K562 (cell line): Measurements from ENCODE around the gene BMP6. TPM values are rescaled to one million over a fixed set of nuclear protein-coding genes. Genes with fewer than 3 reads are reported as not detected.

Experiments used
- CCAR2 ChIP-seq: fragments of 200-400 bp; formaldehyde crosslinking; IDR thresholded peaks from 2 replicates; pipeline ENCODE4 v1.6.1; 2017; ENCODE audit warnings: mild to moderate bottlenecking, low read depth, low read length
- CEBPZ ChIP-seq: fragments of 150-350 bp; IDR thresholded peaks from 2 replicates; pipeline ENCODE4 v1.6.1; 2014; ENCODE audit warnings: low read depth, mild to moderate bottlenecking, low read length, borderline replicate concordance
- CREB5 ChIP-seq: fragments of 250-450 bp; sonication (Bioruptor Pico); IDR thresholded peaks from 2 replicates; pipeline ENCODE4 v1.5.0; 2020; ENCODE audit warnings: mild to moderate bottlenecking
- CREM ChIP-seq: IDR thresholded peaks from 2 replicates; pipeline ENCODE4 v1.6.1; 2014; ENCODE audit warnings: antibody characterized with exemption, low read depth
- FOSL1 ChIP-seq: fragments of 200-800 bp; sonication (Bioruptor generic); conservative IDR thresholded peaks from 2 replicates; pipeline ENCODE4 v1.6.1; 2016; ENCODE audit warnings: missing genetic modification characterization, missing compliant biosample characterization
- HDAC2 ChIP-seq: fragments of 450-650 bp; IDR thresholded peaks from 2 replicates; pipeline ENCODE4 v1.6.1; 2016; ENCODE audit warnings: mild to moderate bottlenecking
- HSF4 ChIP-seq: fragments of 250-450 bp; sonication (Bioruptor Pico); IDR thresholded peaks from 2 replicates; pipeline ENCODE4 v2.1.2; 2022; ENCODE audit warnings: mild to moderate bottlenecking, moderate library complexity, borderline replicate concordance
- ID3 ChIP-seq, 2 experiments: fragments of 250-450 bp in 1 of 2; fragments of 450-650 bp in 1 of 2; sonication (Bioruptor Pico) in 1 of 2; IDR thresholded peaks; 2 replicates each; pipeline versions ENCODE4 v1.6.1 to v1.8.0; 2016 to 2021; ENCODE audit warnings: mild to moderate bottlenecking in 2 of 2, moderate library complexity in 2 of 2, missing compliant biosample characterization in 1 of 2, missing genetic modification characterization in 1 of 2
- JUND ChIP-seq, 2 experiments: IDR thresholded peaks; 2 replicates in 1 of 2; 3 replicates in 1 of 2; pipeline ENCODE4 v1.6.1; 2011; ENCODE audit warnings: borderline replicate concordance in 2 of 2, low read depth in 2 of 2, low read length in 2 of 2, improper control_type of control experiment in 1 of 2, missing biosample characterization in 1 of 2, missing genetic modification characterization in 1 of 2, missing genetic modification reagents in 1 of 2
- NFE2L1 ChIP-seq: fragments of 450-650 bp; IDR thresholded peaks from 2 replicates; pipeline ENCODE4 v1.6.1; 2016; ENCODE audit warnings: missing genetic modification characterization, low read depth, mild to moderate bottlenecking, missing compliant biosample characterization, moderate library complexity, borderline replicate concordance
- PHB ChIP-seq: fragments of 250-450 bp; sonication (Bioruptor Pico); IDR thresholded peaks from 2 replicates; pipeline ENCODE4 v1.5.0; 2021
- SRSF1 ChIP-seq: fragments of 200-400 bp; formaldehyde crosslinking; IDR thresholded peaks from 2 replicates; pipeline ENCODE4 v1.6.1; 2017; ENCODE audit warnings: mild to moderate bottlenecking, low read depth, low read length, moderate library complexity
- U2AF2 ChIP-seq: fragments of 200-400 bp; formaldehyde crosslinking; optimal IDR thresholded peaks from 2 replicates; pipeline ENCODE3; 2017; ENCODE audit warnings: low read depth, mild to moderate bottlenecking, low read length
- ZNF3 ChIP-seq: fragments of 250-450 bp; sonication (Bioruptor Pico); IDR thresholded peaks from 2 replicates; pipeline ENCODE4 v1.5.0; 2021; ENCODE audit warnings: mild to moderate bottlenecking, moderate library complexity
- polyA plus RNA-seq, 8 experiments: library from polyadenylated mRNA; depleted of rRNA in 4 of 8; stranded (reverse) in 5 of 8; unstranded in 3 of 8; fragments of >200 nt; fragmentation: Nextera tagmentation in 2 of 8; fragmentation: Illumina TruSeq in 1 of 8; extraction: Ambion mirVana in 2 of 8; extraction: Trizol in 1 of 8; gene quantifications; 2 replicates each; pipeline versions ENCODE4 v1.2.1 to v1.2.3, GENCODE V29; 2011 to 2014; ENCODE audit warnings: inconsistent platforms in 1 of 8, missing spikeins in 1 of 8
- total RNA-seq, 7 experiments: library from RNA; depleted of rRNA in 6 of 7; stranded (reverse); fragments of >200 nt in 6 of 7; fragmentation: Illumina TruSeq in 2 of 7; extraction: Trizol in 2 of 7; gene quantifications; 2 replicates each; pipeline versions ENCODE4 v1.2.1 to v1.2.3, GENCODE V29; 2011 to 2021; ENCODE audit warnings: low replicate concordance in 1 of 7
- TF ChIP-seq, protein P1 (sequence below): fragments of 250-450 bp; sonication (Bioruptor Pico); IDR thresholded peaks from 2 replicates; pipeline ENCODE4 v1.9.0; 2021; ENCODE audit warnings: mild to moderate bottlenecking
- TF ChIP-seq, protein P2 (sequence below): sonication (generic); formaldehyde crosslinking; IDR thresholded peaks from 2 replicates; pipeline ENCODE4 v1.8.0; 2023; ENCODE audit warnings: mild to moderate bottlenecking, missing genetic modification reagents

The BMP6 gene
- total and polyA plus RNA-seq, 9 of the 15 experiments (the other 6 are each of a cell fraction or from before 2014, with no cell fraction given), result 0.01 to 0.13 (median 0.06) TPM; not detected in 3

GRCh38 chr6:7697820-7698623 lies 27.9 kb upstream of the BMP6 start (continued):
- TF ChIP-seq JUND (IDR thresholded peaks at IDR 0.05; ENCODE audit: borderline replicate concordance, low read depth, low read length) (peak; percentile 83), JUND (tag; IDR thresholded peaks at IDR 0.05; ENCODE audit: borderline replicate concordance, low read depth, low read length) (peak; percentile 71), ZNF3 (CRISPR knock-in tag) (no peak), SRSF1 (no peak), ID3 (CRISPR knock-in tag; IDR thresholded peaks at IDR 0.05) (no peak), ID3 (tag; IDR thresholded peaks at IDR 0.05) (peak; percentile 91), HDAC2 (peak; percentile 25; the same call in 1 of the 2 replicates), CREM (peak; percentile 87), U2AF2 (no peak), CCAR2 (no peak), HSF4 (no peak), CREB5 (CRISPR knock-in tag) (peak; percentile 50; the same call in 1 of the 2 replicates), PHB (no peak), FOSL1 (peak; percentile 76), NFE2L1 (no peak), CEBPZ (no peak)
- TF ChIP-seq, protein P1, sequence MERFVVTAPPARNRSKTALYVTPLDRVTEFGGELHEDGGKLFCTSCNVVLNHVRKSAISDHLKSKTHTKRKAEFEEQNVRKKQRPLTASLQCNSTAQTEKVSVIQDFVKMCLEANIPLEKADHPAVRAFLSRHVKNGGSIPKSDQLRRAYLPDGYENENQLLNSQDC (CRISPR knock-in tag), result no peak
- TF ChIP-seq, protein P2, sequence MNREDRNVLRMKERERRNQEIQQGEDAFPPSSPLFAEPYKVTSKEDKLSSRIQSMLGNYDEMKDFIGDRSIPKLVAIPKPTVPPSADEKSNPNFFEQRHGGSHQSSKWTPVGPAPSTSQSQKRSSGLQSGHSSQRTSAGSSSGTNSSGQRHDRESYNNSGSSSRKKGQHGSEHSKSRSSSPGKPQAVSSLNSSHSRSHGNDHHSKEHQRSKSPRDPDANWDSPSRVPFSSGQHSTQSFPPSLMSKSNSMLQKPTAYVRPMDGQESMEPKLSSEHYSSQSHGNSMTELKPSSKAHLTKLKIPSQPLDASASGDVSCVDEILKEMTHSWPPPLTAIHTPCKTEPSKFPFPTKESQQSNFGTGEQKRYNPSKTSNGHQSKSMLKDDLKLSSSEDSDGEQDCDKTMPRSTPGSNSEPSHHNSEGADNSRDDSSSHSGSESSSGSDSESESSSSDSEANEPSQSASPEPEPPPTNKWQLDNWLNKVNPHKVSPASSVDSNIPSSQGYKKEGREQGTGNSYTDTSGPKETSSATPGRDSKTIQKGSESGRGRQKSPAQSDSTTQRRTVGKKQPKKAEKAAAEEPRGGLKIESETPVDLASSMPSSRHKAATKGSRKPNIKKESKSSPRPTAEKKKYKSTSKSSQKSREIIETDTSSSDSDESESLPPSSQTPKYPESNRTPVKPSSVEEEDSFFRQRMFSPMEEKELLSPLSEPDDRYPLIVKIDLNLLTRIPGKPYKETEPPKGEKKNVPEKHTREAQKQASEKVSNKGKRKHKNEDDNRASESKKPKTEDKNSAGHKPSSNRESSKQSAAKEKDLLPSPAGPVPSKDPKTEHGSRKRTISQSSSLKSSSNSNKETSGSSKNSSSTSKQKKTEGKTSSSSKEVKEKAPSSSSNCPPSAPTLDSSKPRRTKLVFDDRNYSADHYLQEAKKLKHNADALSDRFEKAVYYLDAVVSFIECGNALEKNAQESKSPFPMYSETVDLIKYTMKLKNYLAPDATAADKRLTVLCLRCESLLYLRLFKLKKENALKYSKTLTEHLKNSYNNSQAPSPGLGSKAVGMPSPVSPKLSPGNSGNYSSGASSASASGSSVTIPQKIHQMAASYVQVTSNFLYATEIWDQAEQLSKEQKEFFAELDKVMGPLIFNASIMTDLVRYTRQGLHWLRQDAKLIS (CRISPR knock-in tag), result peak; percentile 56; the same call in 1 of the 2 replicates
